MM.1S (cell line): ENCODE measurements around the gene MED13L.

ENCODE experiments used
- DNase-seq: peaks from one replicate; pipeline ENCODE4 v3.0.0-alpha.2; 2015
- H2AFZ ChIP-seq: fragments of 300-600 bp; sonication (generic); 2 replicates; pipeline ENCODE4 v1.6.0; 2016; ENCODE audit warnings: antibody characterized with exemption, low read length
- H3F3A ChIP-seq: fragments of 300-600 bp; sonication (generic); 2 replicates; pipeline ENCODE4 v1.6.1; 2016; ENCODE audit warnings: mild to moderate bottlenecking, antibody characterized with exemption, low read length, moderate library complexity, mixed read lengths; ENCODE audit not compliant: insufficient read depth
- H3K27ac ChIP-seq: fragments of 300-600 bp; sonication (generic); 2 replicates; pipeline ENCODE4 v1.5.1; 2016; ENCODE audit warnings: mild to moderate bottlenecking, low read length
- H3K27me3 ChIP-seq: fragments of 300-600 bp; sonication (generic); replicated peaks from 2 replicates; pipeline ENCODE4 v1.6.0; 2016; ENCODE audit warnings: low read length; ENCODE audit not compliant: insufficient read depth
- H3K36me3 ChIP-seq: fragments of 300-600 bp; sonication (generic); replicated peaks from 2 replicates; pipeline ENCODE4 v1.6.1; 2016; ENCODE audit warnings: mild to moderate bottlenecking, low read length, mixed read lengths; ENCODE audit not compliant: insufficient read depth
- H3K4me1 ChIP-seq: fragments of 300-600 bp; sonication (generic); 2 replicates; pipeline ENCODE4 v1.6.1; 2016; ENCODE audit warnings: low read length, mixed read lengths
- H3K4me2 ChIP-seq: fragments of 300-600 bp; sonication (generic); 2 replicates; pipeline ENCODE4 v1.6.0; 2016; ENCODE audit warnings: low read depth, low read length
- H3K4me3 ChIP-seq: fragments of 300-600 bp; sonication (generic); 2 replicates; pipeline ENCODE4 v1.5.1; 2016; ENCODE audit warnings: low read length, mixed read lengths
- H3K79me2 ChIP-seq: fragments of 300-600 bp; sonication (generic); 2 replicates; pipeline ENCODE4 v1.6.1; 2016; ENCODE audit warnings: mixed run types, low read length, mixed read lengths
- H3K9ac ChIP-seq: fragments of 300-600 bp; sonication (generic); 2 replicates; pipeline ENCODE4 v1.6.1; 2016; ENCODE audit warnings: low read length, mixed read lengths
- H3K9me2 ChIP-seq: fragments of 300-600 bp; sonication (generic); replicated peaks from 2 replicates; pipeline ENCODE4 v1.6.1; 2016; ENCODE audit warnings: mild to moderate bottlenecking, low read length, mixed read lengths; ENCODE audit not compliant: insufficient read depth
- H3K9me3 ChIP-seq: fragments of 300-600 bp; sonication (generic); replicated peaks from 2 replicates; pipeline ENCODE4 v1.6.1; 2016; ENCODE audit warnings: mild to moderate bottlenecking, low read length, mixed read lengths; ENCODE audit not compliant: insufficient read depth
- H4K20me1 ChIP-seq: fragments of 300-600 bp; sonication (generic); 2 replicates; pipeline ENCODE4 v1.6.1; 2016; ENCODE audit warnings: mild to moderate bottlenecking, low read length, moderate library complexity, mixed read lengths; ENCODE audit not compliant: insufficient read depth
- EZH2 ChIP-seq: fragments of 300-600 bp; sonication (generic); optimal IDR thresholded peaks from 2 replicates; pipeline ENCODE3; 2017; ENCODE audit warnings: low read depth, mild to moderate bottlenecking, antibody characterized with exemption, low read length, mixed read lengths
- EZH2phosphoT487 ChIP-seq: fragments of 300-600 bp; sonication (generic); IDR thresholded peaks from 2 replicates; pipeline ENCODE4 v1.6.1; 2018; ENCODE audit warnings: antibody characterized with exemption, low read length
- TF ChIP-seq, protein P1 (sequence below): fragments of 300-600 bp; sonication (generic); IDR thresholded peaks from 2 replicates; pipeline ENCODE4 v1.5.1; 2016; ENCODE audit warnings: antibody characterized with exemption, low read length, mixed read lengths

The MED13L gene

DNA sequence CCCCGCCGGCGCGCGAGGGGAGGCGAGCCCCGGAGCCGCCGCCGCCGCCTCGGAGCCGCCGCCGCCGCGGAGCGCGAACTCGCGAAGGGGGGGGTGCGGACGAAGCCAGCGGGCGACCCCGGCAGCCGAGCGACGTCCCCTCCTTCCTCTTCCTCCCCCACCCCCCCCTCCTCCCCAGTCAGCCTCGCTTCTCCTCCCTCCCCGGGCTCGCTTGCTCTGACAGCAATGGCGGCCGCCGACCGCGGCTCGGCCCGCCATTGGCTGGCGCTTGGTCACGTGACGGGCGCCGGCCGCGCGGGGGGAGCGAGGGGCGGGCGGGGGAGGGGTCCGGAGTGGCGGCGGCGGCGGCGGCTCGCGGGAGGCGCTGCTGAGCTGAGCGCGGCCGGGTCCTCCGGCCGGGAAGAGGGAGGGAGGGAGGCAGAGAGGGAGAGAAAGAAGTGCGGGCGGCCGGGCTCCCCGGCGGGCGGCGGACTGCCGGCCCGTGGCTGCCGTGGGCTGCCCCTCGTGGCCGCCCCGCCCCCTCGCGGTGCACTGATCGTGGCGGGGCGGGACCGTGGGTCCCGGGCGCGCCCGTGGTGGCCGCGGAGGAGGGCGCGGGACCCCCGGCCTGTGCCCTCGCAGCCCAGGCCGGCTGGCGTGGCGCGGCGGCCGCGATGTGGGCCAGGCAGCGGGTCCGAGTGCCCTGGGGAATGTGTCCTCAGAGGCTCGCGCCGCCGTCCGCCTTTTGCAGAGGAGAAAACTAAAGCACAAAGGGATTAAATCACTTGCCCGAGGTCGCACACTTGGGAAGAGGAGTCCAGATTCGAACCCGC is at the start of gene MED13L:
Gene MED13L, minus strand, starts transcription at position 227 of the 812 bp plus-strand sequence. CDS start 562 bp downstream, outside the sequence.
- DNase-seq = peak; percentile 72
- no peaks in the 10 kb centered on the region for H3K27me3 ChIP-seq
- H2AFZ ChIP-seq = no peak within 1 kb of the TSS
- H3K4me1 ChIP-seq = 0 out of 2 replicates have a peak, but pooled peaks cover 6% of the 10 kb centered on the region
- peaks cover 9% of the 10 kb centered on the region; the same call in 1 of the 2 replicates for H3F3A ChIP-seq
- no peak for TF ChIP-seq EZH2
- TF ChIP-seq, protein P1, sequence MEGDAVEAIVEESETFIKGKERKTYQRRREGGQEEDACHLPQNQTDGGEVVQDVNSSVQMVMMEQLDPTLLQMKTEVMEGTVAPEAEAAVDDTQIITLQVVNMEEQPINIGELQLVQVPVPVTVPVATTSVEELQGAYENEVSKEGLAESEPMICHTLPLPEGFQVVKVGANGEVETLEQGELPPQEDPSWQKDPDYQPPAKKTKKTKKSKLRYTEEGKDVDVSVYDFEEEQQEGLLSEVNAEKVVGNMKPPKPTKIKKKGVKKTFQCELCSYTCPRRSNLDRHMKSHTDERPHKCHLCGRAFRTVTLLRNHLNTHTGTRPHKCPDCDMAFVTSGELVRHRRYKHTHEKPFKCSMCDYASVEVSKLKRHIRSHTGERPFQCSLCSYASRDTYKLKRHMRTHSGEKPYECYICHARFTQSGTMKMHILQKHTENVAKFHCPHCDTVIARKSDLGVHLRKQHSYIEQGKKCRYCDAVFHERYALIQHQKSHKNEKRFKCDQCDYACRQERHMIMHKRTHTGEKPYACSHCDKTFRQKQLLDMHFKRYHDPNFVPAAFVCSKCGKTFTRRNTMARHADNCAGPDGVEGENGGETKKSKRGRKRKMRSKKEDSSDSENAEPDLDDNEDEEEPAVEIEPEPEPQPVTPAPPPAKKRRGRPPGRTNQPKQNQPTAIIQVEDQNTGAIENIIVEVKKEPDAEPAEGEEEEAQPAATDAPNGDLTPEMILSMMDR = no peak
- no peak for TF ChIP-seq EZH2phosphoT487
- H3K9ac ChIP-seq = peak within 1 kb of the TSS; percentile 70
- H4K20me1 ChIP-seq = peaks cover 12% of the 10 kb centered on the region
- H3K79me2 ChIP-seq = peaks cover 43% of the 10 kb centered on the region
- no peaks in the 10 kb centered on the region for H3K9me2 ChIP-seq
- no peaks in the 10 kb centered on the region for H3K9me3 ChIP-seq
- H3K4me3 ChIP-seq = peak within 1 kb of the TSS; percentile 75
- H3K36me3 ChIP-seq = no peaks in the 10 kb centered on the region
- H3K27ac ChIP-seq = peak within 1 kb of the TSS; percentile 52; the same call in 1 of the 2 replicates
- H3K4me2 ChIP-seq = peak within 1 kb of the TSS; percentile 45; the same call in 1 of the 2 replicates

DNA sequence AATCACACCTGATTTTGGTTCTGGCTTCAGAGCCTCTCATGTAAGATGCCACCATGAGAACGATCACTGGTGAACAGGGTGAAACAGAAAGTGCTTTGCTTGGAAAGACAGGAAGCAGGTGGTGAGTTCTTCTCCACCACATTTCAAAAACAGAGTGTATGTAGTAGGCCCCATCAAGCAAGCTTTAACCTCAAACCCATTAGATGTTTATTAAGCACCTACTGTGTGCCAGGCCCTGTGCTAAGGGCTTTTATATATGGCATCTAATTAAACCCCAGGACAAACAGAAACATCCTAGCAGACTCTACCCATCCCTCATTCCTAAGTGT is 47.8 kb upstream of the MED13L start:
- Histone ChIP-seq H3K9ac (no peak overlapping the region; the same call in 1 of the 2 replicates), H3K27me3 (no peaks in the 10 kb centered on the region), H3K79me2 (no peaks in the 10 kb centered on the region), H3K4me2 (peak overlapping the region; percentile 49; the same call in 1 of the 2 replicates), H2AFZ (no peak overlapping the region), H4K20me1 (no peaks in the 10 kb centered on the region), H3K4me1 (peaks cover 24% of the 10 kb centered on the region), H3K4me3 (no peak overlapping the region), H3K9me3 (no peaks in the 10 kb centered on the region), H3K36me3 (no peaks in the 10 kb centered on the region), H3F3A (peaks cover 19% of the 10 kb centered on the region), H3K27ac (peak overlapping the region; percentile 85; the same call in 1 of the 2 replicates), H3K9me2 (no peaks in the 10 kb centered on the region)
- DNase-seq = peak; percentile 84
- TF ChIP-seq, protein P1 = no peak
- TF ChIP-seq EZH2phosphoT487 (no peak), EZH2 (no peak)

DNA sequence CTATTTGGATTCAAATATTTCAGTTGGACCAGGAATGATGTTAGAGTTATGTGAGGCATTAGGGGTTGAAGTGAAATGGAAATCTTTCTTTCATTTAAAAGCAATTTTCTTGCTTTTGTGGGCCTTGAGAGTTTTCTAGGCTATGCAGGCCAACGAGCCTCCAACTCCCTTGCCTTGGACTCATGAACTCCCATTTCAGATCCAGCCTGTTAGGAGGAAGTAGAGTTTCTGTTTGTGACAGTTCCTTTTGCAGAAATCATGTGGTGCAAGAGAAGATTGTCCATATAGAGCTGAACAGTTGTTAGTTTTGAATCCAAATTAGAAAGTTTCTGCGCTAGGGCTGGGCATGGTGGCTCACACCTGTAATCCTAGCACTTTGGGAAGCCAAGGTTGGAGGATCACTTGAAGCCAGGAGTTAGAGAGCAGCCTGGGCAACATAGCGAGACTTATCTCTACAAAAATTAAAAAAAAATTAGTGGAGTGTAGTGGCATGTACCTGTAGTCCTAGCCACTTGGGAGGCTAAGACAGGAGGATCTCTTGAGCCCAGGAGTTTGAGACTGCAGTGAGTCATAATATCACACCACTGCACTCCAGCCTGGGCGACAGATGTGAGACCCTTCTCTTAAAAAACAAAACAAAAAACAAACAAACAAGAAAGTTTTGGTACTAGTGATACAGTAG is 47.3 kb upstream of the MED13L start:
- H3K27me3 ChIP-seq = no peaks in the 10 kb centered on the region
- peaks cover 27% of the 10 kb centered on the region for H3K4me1 ChIP-seq
- no peaks in the 10 kb centered on the region for H3K79me2 ChIP-seq
- H3K4me3 ChIP-seq = no peak overlapping the region
- no peaks in the 10 kb centered on the region for H3K9me2 ChIP-seq
- H4K20me1 ChIP-seq = no peaks in the 10 kb centered on the region
- no peak overlapping the region for H2AFZ ChIP-seq
- no peaks in the 10 kb centered on the region for H3K9me3 ChIP-seq
- peak overlapping the region; percentile 49 for H3K4me2 ChIP-seq
- DNase-seq = peak; percentile 6
- peak overlapping the region; percentile 85 for H3K27ac ChIP-seq
- H3F3A ChIP-seq = peaks cover 19% of the 10 kb centered on the region
- TF ChIP-seq, protein P1 = no peak
- TF ChIP-seq EZH2 (no peak), EZH2phosphoT487 (no peak)
- no peak overlapping the region; the same call in 1 of the 2 replicates for H3K9ac ChIP-seq
- no peaks in the 10 kb centered on the region for H3K36me3 ChIP-seq
